ENCODE results near the gene GZMA.
"Not testable (repeated sequence)": the region's sequence is repeated elsewhere in the genome, so short reads cannot be mapped to it uniquely, and the experiment has no call there.

The GZMA gene

DNA sequence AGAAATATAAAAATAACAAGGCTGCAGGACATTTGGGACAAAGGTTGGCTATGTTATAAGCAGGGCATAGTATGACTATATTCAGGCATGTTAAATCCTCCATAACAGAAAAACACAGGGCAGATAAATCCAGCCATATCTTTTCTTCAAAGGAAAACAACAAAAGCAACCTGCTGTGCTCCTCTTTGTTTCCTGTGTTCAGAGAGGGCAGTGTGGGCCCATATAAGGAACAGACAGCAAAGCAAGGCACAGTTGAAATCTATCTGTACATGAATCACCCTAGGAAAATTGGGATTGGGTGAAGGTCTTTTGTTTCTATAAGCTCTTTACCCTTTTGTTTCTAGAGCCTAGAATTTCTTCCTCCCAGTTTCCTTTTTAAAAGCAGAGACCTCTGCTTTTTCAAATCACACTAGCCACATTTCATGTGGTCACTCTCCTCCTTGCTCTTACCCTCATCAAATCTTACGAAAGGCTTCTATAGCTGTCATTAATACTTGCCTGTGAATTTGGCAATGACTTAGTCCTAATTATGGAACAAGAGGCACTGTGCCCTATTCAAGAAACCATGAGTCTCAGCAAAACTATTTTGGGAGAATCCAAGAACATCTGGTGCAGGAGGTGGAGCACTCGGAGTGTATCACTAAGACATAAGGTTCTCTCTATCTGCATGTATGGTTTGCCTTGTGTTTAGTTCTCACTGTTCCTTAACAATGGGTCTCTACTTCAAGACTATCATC, 1.8 kb downstream of the GZMA start:
- H3K27ac ChIP-seq (ENCODE audit: low read depth, low read length, poor library complexity, severe bottlenecking), result no peak overlapping the region
- no peaks in the 10 kb centered on the region for H3K27me3 ChIP-seq (ENCODE audit: insufficient read depth, low read length)
- no peak overlapping the region for H2AFZ ChIP-seq (ENCODE audit: low read length)
- no peak for TF ChIP-seq EZH2 (IDR thresholded peaks at IDR 0.05; ENCODE audit: borderline replicate concordance, low read length)
- TF ChIP-seq, protein P1, sequence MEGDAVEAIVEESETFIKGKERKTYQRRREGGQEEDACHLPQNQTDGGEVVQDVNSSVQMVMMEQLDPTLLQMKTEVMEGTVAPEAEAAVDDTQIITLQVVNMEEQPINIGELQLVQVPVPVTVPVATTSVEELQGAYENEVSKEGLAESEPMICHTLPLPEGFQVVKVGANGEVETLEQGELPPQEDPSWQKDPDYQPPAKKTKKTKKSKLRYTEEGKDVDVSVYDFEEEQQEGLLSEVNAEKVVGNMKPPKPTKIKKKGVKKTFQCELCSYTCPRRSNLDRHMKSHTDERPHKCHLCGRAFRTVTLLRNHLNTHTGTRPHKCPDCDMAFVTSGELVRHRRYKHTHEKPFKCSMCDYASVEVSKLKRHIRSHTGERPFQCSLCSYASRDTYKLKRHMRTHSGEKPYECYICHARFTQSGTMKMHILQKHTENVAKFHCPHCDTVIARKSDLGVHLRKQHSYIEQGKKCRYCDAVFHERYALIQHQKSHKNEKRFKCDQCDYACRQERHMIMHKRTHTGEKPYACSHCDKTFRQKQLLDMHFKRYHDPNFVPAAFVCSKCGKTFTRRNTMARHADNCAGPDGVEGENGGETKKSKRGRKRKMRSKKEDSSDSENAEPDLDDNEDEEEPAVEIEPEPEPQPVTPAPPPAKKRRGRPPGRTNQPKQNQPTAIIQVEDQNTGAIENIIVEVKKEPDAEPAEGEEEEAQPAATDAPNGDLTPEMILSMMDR (IDR thresholded peaks at IDR 0.05; ENCODE audit: low read length), result no peak
- no peaks in the 10 kb centered on the region for H3K79me2 ChIP-seq (ENCODE audit: insufficient read depth, low read length)
- H3F3A ChIP-seq (ENCODE audit: insufficient read depth, low read length), result no peaks in the 10 kb centered on the region
- H3K9me3 ChIP-seq (ENCODE audit: low read length), result no peaks in the 10 kb centered on the region
- H3K9ac ChIP-seq (ENCODE audit: low read length), result no peak overlapping the region
- no peaks in the 10 kb centered on the region for H3K36me3 ChIP-seq (ENCODE audit: insufficient read depth, low read length)
- H4K20me1 ChIP-seq (ENCODE audit: insufficient read depth, low read length), result no peaks in the 10 kb centered on the region
- H3K4me2 ChIP-seq (ENCODE audit: low read length), result no peak overlapping the region
- no peaks in the 10 kb centered on the region for H3K4me1 ChIP-seq (ENCODE audit: insufficient read depth, low read length, severe bottlenecking)
- no peaks in the 10 kb centered on the region for H3K9me2 ChIP-seq (ENCODE audit: low read depth, low read length)
- H3K4me3 ChIP-seq (ENCODE audit: low read depth, low read length, poor library complexity, severe bottlenecking), result no peak overlapping the region

DNA sequence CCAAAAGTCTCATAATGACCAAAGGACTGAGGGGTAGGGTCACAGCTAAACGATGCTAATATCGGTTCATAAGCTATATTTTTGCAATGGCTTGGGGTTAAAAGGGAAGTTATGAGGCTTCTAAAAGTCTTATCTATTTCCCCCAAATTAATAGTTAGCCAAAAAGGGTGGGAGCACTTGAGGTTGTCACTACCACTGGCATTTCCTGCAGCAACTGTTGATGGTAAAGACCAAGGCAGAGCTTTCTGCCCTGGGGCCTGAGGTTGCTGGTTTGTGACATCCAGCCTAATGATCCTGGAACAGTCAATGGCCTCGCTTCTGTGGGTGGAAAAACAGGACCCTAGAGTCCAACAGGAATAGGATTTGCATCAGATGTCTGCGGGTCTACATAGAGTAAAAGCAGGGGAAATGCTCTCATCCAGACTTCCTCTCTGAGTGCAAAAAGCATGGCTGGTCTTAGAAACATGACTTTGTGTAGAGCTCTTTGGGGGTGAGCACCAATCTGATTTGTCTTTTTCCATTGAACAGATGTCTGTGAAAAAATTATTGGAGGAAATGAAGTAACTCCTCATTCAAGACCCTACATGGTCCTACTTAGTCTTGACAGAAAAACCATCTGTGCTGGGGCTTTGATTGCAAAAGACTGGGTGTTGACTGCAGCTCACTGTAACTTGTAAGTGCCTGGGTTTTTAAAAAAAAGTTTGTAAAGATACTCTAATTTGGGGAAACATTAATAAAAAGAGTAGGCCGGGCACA, 2.7 kb downstream of the GZMA start:
- Histone ChIP-seq H3K27ac (ENCODE audit: low read depth, low read length, poor library complexity, severe bottlenecking) (no peak overlapping the region), H3K9me3 (ENCODE audit: low read length) (no peaks in the 10 kb centered on the region), H3K79me2 (ENCODE audit: insufficient read depth, low read length) (no peaks in the 10 kb centered on the region), H3K9ac (ENCODE audit: low read length) (no peak overlapping the region), H3K36me3 (ENCODE audit: insufficient read depth, low read length) (no peaks in the 10 kb centered on the region), H2AFZ (ENCODE audit: low read length) (no peak overlapping the region), H3K27me3 (ENCODE audit: insufficient read depth, low read length) (no peaks in the 10 kb centered on the region), H3K4me1 (ENCODE audit: insufficient read depth, low read length, severe bottlenecking) (no peaks in the 10 kb centered on the region), H4K20me1 (ENCODE audit: insufficient read depth, low read length) (no peaks in the 10 kb centered on the region), H3K9me2 (ENCODE audit: low read depth, low read length) (no peaks in the 10 kb centered on the region), H3F3A (ENCODE audit: insufficient read depth, low read length) (no peaks in the 10 kb centered on the region), H3K4me3 (ENCODE audit: low read depth, low read length, poor library complexity, severe bottlenecking) (no peak overlapping the region), H3K4me2 (ENCODE audit: low read length) (no peak overlapping the region)
- TF ChIP-seq, protein P1 (IDR thresholded peaks at IDR 0.05; ENCODE audit: low read length), result no peak
- TF ChIP-seq EZH2 (IDR thresholded peaks at IDR 0.05; ENCODE audit: borderline replicate concordance, low read length), result no peak

DNA sequence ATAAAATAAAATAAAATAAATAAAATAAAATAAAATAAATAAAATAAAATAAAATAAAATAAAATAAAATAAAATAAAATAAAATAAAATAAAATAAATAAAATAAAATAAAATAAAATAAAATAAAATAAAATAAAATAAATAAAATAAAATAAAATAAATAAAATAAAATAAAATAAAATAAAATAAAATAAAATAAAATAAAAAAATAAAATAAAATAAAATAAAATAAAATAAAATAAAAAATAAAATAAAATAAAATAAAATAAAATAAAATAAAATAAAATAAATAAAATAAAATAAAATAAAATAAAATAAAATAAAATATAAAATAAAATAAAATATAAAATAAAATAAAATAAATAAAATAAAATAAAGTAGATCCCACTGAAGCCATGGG, 3.5 kb downstream of the GZMA start:
- not testable (repeated sequence) for H3K4me1 ChIP-seq (ENCODE audit: insufficient read depth, low read length, severe bottlenecking); H3K27ac ChIP-seq (ENCODE audit: low read depth, low read length, poor library complexity, severe bottlenecking); H3K4me2 ChIP-seq (ENCODE audit: low read length); H3K9ac ChIP-seq (ENCODE audit: low read length); H3F3A ChIP-seq (ENCODE audit: insufficient read depth, low read length); H3K36me3 ChIP-seq (ENCODE audit: insufficient read depth, low read length); H4K20me1 ChIP-seq (ENCODE audit: insufficient read depth, low read length); H3K9me3 ChIP-seq (ENCODE audit: low read length); H3K9me2 ChIP-seq (ENCODE audit: low read depth, low read length); H3K79me2 ChIP-seq (ENCODE audit: insufficient read depth, low read length); H2AFZ ChIP-seq (ENCODE audit: low read length); H3K4me3 ChIP-seq (ENCODE audit: low read depth, low read length, poor library complexity, severe bottlenecking); H3K27me3 ChIP-seq (ENCODE audit: insufficient read depth, low read length)
